B cell (primary cell): Measurements from ENCODE around the gene ADAMTSL2. TPM values are rescaled to one million over a fixed set of nuclear protein-coding genes. Genes with fewer than 3 reads are reported as not detected.
A peak's percentile ranks its signal among the peaks of the same experiment; 100 is the strongest.
"Not testable (repeated sequence)": the region's sequence is repeated elsewhere in the genome, so short reads cannot be mapped to it uniquely, and the experiment has no call there.

Source experiments
- ATAC-seq: fragments of 200-7000 bp; cut with Tn5 transposase; one replicate; pipeline ENCODE4 v1.10.0; 2021; ENCODE audit warnings: low read depth, mild to moderate bottlenecking, moderate number of reproducible peaks, moderate library complexity
- CTCF ChIA-PET: fragments of 350-600 bp; sonication (Branson Sonifier 250); formaldehyde crosslinking; loops from one replicate; lab custom pipeline; 2021; ENCODE audit warnings: antibody characterized with exemption, inconsistent platforms; lab: Charles Lee
- POLR2A ChIA-PET: fragments of 350-600 bp; sonication (Branson Sonifier 250); formaldehyde crosslinking; loops from one replicate; lab custom pipeline; 2021; ENCODE audit warnings: antibody characterized with exemption; lab: Charles Lee
- DNase-seq: peaks from one replicate; pipeline ENCODE4 v3.0.0; 2013
- H2AFZ ChIP-seq: 2 replicates; pipeline ENCODE4 v1.6.1; 2012; ENCODE audit warnings: mild to moderate bottlenecking, low read depth, low read length; ENCODE audit not compliant: insufficient read depth, poor library complexity, severe bottlenecking
- H3K27ac ChIP-seq, 2 donors: 1 replicate in 1 of 2; 2 replicates in 1 of 2; pipeline ENCODE4 v1.5.1; 2012 to 2013; ENCODE audit warnings: low read length in 2 of 2, mild to moderate bottlenecking in 2 of 2, moderate library complexity in 1 of 2
- H3K27me3 ChIP-seq, 4 experiments: fragments of 200-600 bp in 1 of 4; sonication (generic) in 1 of 4; replicated peaks in 1 of 4; 1 replicate in 2 of 4; 2 replicates in 2 of 4; pipeline versions ENCODE4 v1.6.1 to v1.7.0; 2013 to 2016; ENCODE audit warnings: low read length in 3 of 4, mild to moderate bottlenecking in 2 of 4, mixed read lengths in 1 of 4, moderate library complexity in 1 of 4; ENCODE audit not compliant: insufficient read depth in 4 of 4, control insufficient read depth in 3 of 4; ENCODE audit errors: control extremely low read depth in 1 of 4
- H3K36me3 ChIP-seq, 2 experiments: replicated peaks in 1 of 2; 1 replicate in 1 of 2; 2 replicates in 1 of 2; pipeline versions ENCODE4 v1.6.1 to v1.7.1; 2013; ENCODE audit warnings: low read length in 1 of 2; ENCODE audit not compliant: insufficient read depth in 2 of 2, control insufficient read depth in 1 of 2; ENCODE audit errors: control extremely low read depth in 1 of 2, extremely low read depth in 1 of 2
- H3K4me1 ChIP-seq, 2 donors: fragments of 200-600 bp in 1 of 2; sonication (generic) in 1 of 2; 1 replicate in 1 of 2; 2 replicates in 1 of 2; pipeline versions ENCODE4 v1.5.1 to v1.6.1; 2013 to 2017; ENCODE audit warnings: low read length in 2 of 2; ENCODE audit not compliant: control insufficient read depth in 2 of 2, insufficient read depth in 2 of 2
- H3K4me2 ChIP-seq: replicated peaks from 2 replicates; pipeline ENCODE3; 2012; ENCODE audit warnings: mild to moderate bottlenecking, low read depth, low read length; ENCODE audit not compliant: poor library complexity, severe bottlenecking
- H3K4me3 ChIP-seq, 5 experiments: fragments of 200-600 bp in 1 of 5; sonication (generic) in 1 of 5; 1 replicate in 3 of 5; 2 replicates in 2 of 5; pipeline versions ENCODE4 v1.5.1 to v1.7.0; 2011 to 2016; ENCODE audit warnings: low read length in 4 of 5, mild to moderate bottlenecking in 4 of 5, low read depth in 2 of 5, control low read depth in 1 of 5, moderate library complexity in 1 of 5; ENCODE audit not compliant: insufficient read depth in 1 of 5; ENCODE audit errors: control extremely low read depth in 1 of 5, extremely low read depth in 1 of 5
- H3K79me2 ChIP-seq: fragments of 200-600 bp; sonication (generic); one replicate; pipeline ENCODE4 v1.6.0; 2016; ENCODE audit warnings: low read length; ENCODE audit not compliant: control insufficient read depth, insufficient read depth
- H3K9ac ChIP-seq: fragments of 200-600 bp; sonication (generic); 2 replicates; pipeline ENCODE4 v1.6.1; 2017; ENCODE audit warnings: mild to moderate bottlenecking, low read length, moderate library complexity
- H3K9me3 ChIP-seq, 3 donors: one replicate each; pipeline versions ENCODE4 v1.6.1 to v1.7.1; 2013; ENCODE audit warnings: low read length in 2 of 3; ENCODE audit not compliant: control insufficient read depth in 2 of 3, insufficient read depth in 1 of 3; ENCODE audit errors: control extremely low read depth in 1 of 3
- H4K20me1 ChIP-seq: 2 replicates; pipeline ENCODE4 v1.6.0; 2012; ENCODE audit warnings: mild to moderate bottlenecking, low read length; ENCODE audit not compliant: insufficient read depth, control insufficient read depth, poor library complexity, severe bottlenecking
- H3K27ac Mint-ChIP-seq: one replicate; pipeline ENCODE4 v1.8.0; 2021; ENCODE audit warnings: mixed read lengths
- H3K27me3 Mint-ChIP-seq: one replicate; pipeline ENCODE4 v1.8.0; 2021; ENCODE audit warnings: mixed read lengths
- H3K4me1 Mint-ChIP-seq: one replicate; pipeline ENCODE4 v1.8.0; 2021; ENCODE audit warnings: mixed read lengths
- H3K4me3 Mint-ChIP-seq: one replicate; pipeline ENCODE4 v1.8.0; 2021; ENCODE audit warnings: mixed read lengths
- H3K9me3 Mint-ChIP-seq: one replicate; pipeline ENCODE4 v1.8.0; 2022; ENCODE audit warnings: mixed read lengths; ENCODE audit not compliant: insufficient read depth
- CTCF ChIP-seq: fragments of 200-600 bp; IDR thresholded peaks from one replicate; pipeline ENCODE4 v1.8.0; 2022; ENCODE audit warnings: antibody characterized with exemption, mild to moderate bottlenecking
- EZH2 ChIP-seq: IDR thresholded peaks from 2 replicates; pipeline ENCODE4 v1.6.1; 2012; ENCODE audit warnings: borderline replicate concordance, low read depth, mild to moderate bottlenecking, moderate library complexity, low read length; ENCODE audit not compliant: insufficient read depth, poor library complexity, severe bottlenecking
- WGBS: methylation state at CpG from one replicate; pipeline ENCODE4 v1.1.5; 2013; ENCODE audit warnings: missing lambda C conversion rate; ENCODE audit not compliant: insufficient coverage; 5-methylcytosine and 5-hydroxymethylcytosine counted together
- intact Hi-C: fragments of 100-400 bp; cut with micrococcal nuclease; formaldehyde crosslinking; loops from one replicate; pipeline ENCODE4 v1.10.0; 2022
- polyA plus RNA-seq: library from polyadenylated mRNA; depleted of rRNA; stranded (reverse); fragments of >200 nt; gene quantifications from 2 replicates; pipeline ENCODE4 v1.2.3, GENCODE V29; 2012
- total RNA-seq, 2 donors: library from RNA; stranded (reverse); fragments of 120-200 nt in 1 of 2; gene quantifications; 1 replicate in 1 of 2; 2 replicates in 1 of 2; pipeline versions ENCODE4 v1.2.3 to v1.2.4, GENCODE V29; 2013 to 2022

Gene ADAMTSL2
- total and polyA plus RNA-seq, 2 donors (not counting 1 experiment from before 2014, with no cell fraction given), result 0.03 TPM; not detected in 1

- peaks cover 11 to 17% of the 10 kb centered on the region in 2 donors for H3K4me1 ChIP-seq
- no peaks in the 10 kb centered on the region for H3K9me3 Mint-ChIP-seq
- H2AFZ ChIP-seq, result no peak overlapping the region
- no peak overlapping the region for H3K4me3 ChIP-seq
- ChIA-PET CTCF (no interaction called here), POLR2A (no interaction called here)
- intact Hi-C loops, result no loop called here
- WGBS, result 93% methylated on average over 47 of the region's 54 CpGs
- no peaks in the 10 kb centered on the region for H3K79me2 ChIP-seq
- no peak overlapping the region for H3K4me2 ChIP-seq
- peaks cover 17% of the 10 kb centered on the region for H3K4me1 Mint-ChIP-seq
- H4K20me1 ChIP-seq, result no peaks in the 10 kb centered on the region
- H3K27me3 ChIP-seq, result peaks cover 0 to 14% (median 3%) of the 10 kb centered on the region in 4 experiments
- peaks cover 15% of the 10 kb centered on the region for H3K27me3 Mint-ChIP-seq
- H3K9ac ChIP-seq, result no peak overlapping the region
- TF ChIP-seq EZH2 (no peak), CTCF (no peak)
- H3K27ac ChIP-seq, result no peak overlapping the region
- H3K36me3 ChIP-seq, result no peaks in the 10 kb centered on the region
- H3K4me3 Mint-ChIP-seq, result no peak overlapping the region
- ATAC-seq (no peak), DNase-seq (no peak)
- peaks cover 0 to 5% (median 0%) of the 10 kb centered on the region in 3 donors for H3K9me3 ChIP-seq
- no peak overlapping the region for H3K27ac Mint-ChIP-seq
Observed at GRCh38 chr9:133562611-133563290, 28.2 kb downstream of the ADAMTSL2 start.

DNA sequence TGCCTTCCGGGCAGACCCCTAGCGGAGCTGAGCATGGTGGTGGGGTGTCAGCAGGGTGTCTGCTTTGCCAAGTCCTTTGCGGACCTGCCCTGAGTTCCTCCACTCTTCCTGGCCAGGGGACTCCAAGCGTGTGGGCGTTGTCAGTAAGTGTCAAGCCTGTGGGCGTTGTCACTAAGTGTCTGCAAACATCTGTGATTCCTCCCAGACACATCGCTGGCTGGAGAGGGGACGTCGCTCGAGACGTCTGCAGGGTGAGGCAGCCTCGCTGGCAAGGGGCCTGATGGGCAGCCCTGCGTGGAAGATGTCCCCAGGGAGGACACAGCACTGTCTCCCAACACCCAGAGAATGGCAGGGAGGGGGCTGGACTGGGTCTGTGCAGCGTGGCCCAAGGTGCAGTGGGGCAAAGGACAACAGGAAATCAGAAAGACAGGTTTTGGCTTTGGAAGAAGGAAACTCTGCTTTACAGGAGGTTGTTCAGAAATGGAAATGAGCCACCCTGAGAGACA is 28.8 kb downstream of the ADAMTSL2 start:
- TF ChIP-seq CTCF (no peak), EZH2 (no peak)
- 34% methylated on average over 14 of the region's 14 CpGs for WGBS
- no peak for DNase-seq
- no peak overlapping the region for H3K27ac Mint-ChIP-seq
- Histone ChIP-seq H3K36me3 (no peaks in the 10 kb centered on the region), H3K9ac (no peak overlapping the region), H3K4me1 (peaks cover 5 to 11% of the 10 kb centered on the region in 2 donors), H2AFZ (peak overlapping the region; percentile 28), H3K27ac (no peak overlapping the region), H3K79me2 (no peaks in the 10 kb centered on the region), H3K9me3 (peaks cover 0 to 5% (median 0%) of the 10 kb centered on the region in 3 donors), H4K20me1 (no peaks in the 10 kb centered on the region), H3K4me3 (no peak overlapping the region), H3K4me2 (no peak overlapping the region), H3K27me3 (peaks cover 0 to 8% (median under 1%) of the 10 kb centered on the region in 4 experiments)
- peaks cover 11% of the 10 kb centered on the region for H3K4me1 Mint-ChIP-seq
- no peak for ATAC-seq
- no peak overlapping the region for H3K4me3 Mint-ChIP-seq
- no peaks in the 10 kb centered on the region for H3K9me3 Mint-ChIP-seq
- intact Hi-C loops, result no loop called here
- peaks cover 12% of the 10 kb centered on the region for H3K27me3 Mint-ChIP-seq
- ChIA-PET POLR2A (no interaction called here), CTCF (no interaction called here)

DNA sequence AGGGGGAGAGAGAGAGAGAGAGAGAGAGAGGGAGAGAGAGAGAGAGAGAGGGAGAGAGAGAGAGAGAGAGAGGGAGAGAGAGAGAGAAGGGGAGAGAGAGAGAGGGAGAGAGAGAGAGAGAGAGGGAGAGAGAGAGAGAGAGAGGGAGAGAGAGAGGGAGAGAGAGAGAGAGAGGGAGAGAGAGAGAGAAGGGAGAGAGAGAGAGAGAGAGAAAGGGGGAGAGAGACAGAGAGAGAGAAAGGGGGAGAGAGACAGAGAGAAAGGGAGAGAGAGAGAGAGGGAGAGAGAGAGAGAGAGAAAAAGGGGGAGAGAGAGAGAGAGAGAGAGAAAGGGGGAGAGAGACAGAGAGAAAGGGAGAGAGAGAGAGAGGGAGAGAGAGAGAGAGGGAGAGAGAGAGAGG is 29.3 kb downstream of the ADAMTSL2 start:
- ATAC-seq, H3K9ac ChIP-seq, H3K4me1 ChIP-seq, H3K9me3 ChIP-seq, H3K4me3 Mint-ChIP-seq, POLR2A ChIA-PET, H3K27ac Mint-ChIP-seq, DNase-seq, H3K79me2 ChIP-seq, H3K9me3 Mint-ChIP-seq, H3K27me3 Mint-ChIP-seq, H3K36me3 ChIP-seq, H3K4me3 ChIP-seq, H3K27me3 ChIP-seq, H3K27ac ChIP-seq, CTCF ChIA-PET, H4K20me1 ChIP-seq, H3K4me1 Mint-ChIP-seq, H3K4me2 ChIP-seq, intact Hi-C loops: not testable (repeated sequence)
- peak overlapping the region; percentile 28 for H2AFZ ChIP-seq
